HG02852 (cell line): ENCODE measurements around the gene GAS2.

Experiments used
- ATAC-seq: cut with Tn5 transposase; IDR thresholded peaks from one replicate; pipeline ENCODE4 v1.9.1; 2021; ENCODE audit warnings: mild to moderate bottlenecking, moderate library complexity; ENCODE audit not compliant: unreplicated experiment

The GAS2 gene

DNA sequence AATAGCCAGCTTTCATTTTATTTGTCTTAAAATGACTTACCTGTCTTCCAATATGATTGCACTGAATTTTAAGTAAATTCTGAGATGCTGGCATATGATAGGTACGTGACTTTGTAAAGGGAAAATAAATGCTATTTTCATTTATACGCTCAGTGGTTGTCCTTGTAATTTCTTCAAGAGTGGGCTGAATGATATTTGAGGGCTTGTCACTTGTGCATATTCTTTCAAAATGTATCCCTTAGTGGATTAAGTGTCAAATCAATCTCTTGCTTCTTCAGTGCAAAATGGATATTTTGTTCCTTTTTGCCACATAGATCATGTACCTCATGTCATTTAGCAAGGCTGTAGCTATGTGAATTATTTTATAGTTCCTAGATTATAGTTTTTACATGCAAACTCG lies 56.9 kb downstream of the GAS2 start:
- ATAC-seq: no peak

DNA sequence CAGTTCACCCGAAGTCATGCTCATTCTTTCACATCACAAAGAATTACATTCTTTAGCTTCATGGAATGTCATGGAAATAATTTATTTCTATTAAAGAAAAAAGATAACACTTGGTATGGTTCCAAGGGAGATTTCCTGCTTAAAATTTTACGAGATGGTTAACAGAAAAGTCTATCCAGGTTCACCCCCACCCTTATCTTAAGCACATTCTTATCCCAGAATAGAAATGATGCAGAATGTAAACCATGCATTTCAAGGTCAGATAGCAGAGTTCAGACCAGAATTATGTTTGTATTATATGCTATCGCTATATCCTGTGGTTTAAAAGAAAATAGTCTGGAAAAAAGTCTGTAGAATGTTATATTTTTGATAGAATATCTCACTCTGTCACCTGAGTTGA lies 58.7 kb downstream of the GAS2 start:
- no peak for ATAC-seq

DNA sequence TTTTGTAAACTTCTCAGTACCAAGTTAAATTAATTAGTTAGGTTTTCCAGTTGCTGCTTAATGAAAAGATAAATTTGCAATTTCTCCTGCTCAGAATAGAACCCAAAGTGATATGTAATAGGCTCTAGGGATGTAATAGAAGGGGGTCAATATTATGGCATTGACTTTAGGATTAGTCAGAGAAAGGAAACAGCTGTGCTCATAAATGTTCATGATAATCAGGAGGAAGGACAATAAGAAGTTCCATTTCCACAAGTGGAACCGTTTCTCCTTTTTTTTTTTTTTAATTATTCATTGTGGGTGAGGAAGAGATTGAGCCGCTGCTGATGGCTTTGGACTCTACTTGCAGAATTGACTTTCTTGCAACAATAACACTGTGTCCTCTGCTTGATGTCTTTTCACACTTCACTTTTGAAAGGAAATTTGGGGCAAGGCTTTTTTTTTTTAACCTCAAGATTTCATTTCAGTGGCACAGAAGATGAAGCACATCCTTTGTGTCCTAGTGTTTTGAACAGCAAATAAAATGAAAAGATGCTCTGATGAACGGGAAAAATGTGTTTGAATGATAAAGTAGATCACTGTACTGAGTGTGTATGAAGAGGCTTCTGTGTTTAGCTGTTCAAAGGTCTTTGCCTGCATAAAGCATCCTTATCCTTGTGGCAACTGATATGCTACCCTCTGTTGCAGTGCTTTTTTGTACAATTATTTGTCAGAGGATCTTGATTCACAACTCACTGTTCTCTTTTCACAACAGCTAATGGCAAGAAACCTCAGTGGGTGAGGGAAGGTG lies 62.4 kb downstream of the GAS2 start:
- no peak for ATAC-seq

DNA sequence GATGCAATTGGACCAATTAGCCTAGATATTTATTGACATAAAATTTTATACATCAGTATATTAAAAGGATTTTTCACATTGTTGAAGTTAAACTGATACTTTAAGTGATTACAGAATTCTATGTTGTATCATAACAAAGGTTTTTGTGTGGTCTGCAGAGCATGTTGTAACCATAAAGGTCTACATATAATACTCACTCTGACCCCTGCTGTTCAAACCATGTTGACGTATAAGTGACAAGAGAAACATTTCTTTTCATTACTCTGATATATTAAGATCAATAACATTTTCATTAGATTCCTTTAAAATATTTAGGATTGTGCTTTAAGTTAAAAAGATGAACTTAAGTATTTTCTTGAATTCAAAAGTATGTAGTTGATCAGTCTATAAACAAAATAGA lies 63.9 kb downstream of the GAS2 start:
- peak; percentile 61 for ATAC-seq

DNA sequence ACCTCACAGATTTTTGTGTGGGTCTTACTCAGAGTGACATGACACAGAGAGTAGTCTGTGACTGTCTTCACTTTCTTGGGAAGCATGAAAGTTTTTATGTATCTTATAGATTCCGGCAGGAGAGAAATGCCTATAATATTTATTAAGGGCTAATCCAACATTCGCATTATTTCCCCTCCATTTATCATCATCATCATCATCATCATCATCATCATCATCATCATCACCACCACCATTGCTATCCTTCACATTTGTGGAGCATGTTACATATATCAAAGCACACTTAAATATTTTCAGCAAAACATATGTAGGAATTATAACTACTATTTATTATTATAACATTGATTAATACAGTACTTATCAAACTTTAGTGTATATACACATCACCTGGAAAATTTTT lies 66.2 kb downstream of the GAS2 start:
- no peak for ATAC-seq

DNA sequence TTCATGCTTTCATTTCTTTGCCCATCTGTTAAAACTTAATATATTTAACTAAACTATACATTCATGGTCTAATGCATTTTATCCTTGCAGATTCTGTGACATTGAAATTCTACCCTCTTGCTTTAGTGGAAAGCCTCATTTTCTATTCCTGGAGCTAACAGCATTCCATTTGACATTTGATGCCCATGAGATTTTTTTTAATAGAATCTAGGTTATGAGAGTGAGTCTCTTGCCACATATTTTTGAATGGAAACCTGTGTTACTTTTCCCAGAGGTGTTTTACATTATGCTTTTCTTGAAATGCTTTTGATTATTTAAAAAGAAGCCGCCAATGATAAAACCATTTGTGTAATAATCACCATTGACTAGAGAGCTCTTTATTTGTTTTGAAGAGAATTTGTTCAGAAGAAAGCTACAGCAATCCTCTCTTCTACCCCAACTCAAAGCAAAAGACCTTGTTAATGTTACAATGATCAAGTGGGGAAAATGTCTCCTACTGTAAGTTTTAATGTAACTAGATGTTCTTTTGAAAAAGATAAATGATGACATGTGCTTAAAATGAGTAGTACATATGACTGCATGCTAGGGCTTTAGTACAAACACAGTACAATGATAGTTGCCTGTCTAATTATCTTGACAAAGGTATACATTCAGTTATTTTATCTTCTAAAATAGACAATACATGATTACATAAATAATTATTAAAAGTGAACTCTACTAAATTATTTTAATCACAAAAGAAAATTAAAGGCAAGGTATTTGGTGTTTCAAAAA lies 67.3 kb downstream of the GAS2 start:
- ATAC-seq: no peak

DNA sequence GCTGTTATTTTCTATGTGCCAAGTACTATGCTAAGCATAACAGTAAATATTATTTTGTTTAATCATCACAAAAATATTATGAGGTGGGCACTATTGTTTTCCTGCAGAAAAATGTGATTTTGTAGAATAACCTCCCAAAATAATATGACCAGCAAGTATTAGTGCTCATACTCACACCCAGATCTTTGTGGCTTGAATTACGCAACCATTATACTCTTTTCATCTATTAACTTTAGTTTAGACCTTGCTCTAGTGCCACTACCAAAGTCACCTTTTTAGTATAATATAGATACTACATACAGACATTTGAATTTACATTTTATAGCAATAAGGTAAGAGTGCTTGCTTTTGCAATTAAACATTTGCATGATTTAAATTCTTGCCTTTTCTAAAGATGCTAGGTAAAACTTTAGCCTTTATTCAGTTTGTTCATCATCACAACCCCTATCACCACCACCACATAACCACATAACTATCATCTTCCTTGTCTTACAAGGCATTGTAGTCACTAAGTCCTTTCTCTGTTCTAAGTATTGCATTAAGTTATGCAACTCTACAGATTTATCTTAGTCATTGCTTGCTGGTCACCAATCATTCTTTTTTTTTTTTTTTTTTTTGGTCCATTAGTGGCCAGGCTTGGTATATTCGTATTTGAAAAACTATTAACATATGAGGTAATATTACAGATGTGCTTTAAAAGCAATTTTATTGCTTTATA lies 68.4 kb downstream of the GAS2 start:
- ATAC-seq: no peak

DNA sequence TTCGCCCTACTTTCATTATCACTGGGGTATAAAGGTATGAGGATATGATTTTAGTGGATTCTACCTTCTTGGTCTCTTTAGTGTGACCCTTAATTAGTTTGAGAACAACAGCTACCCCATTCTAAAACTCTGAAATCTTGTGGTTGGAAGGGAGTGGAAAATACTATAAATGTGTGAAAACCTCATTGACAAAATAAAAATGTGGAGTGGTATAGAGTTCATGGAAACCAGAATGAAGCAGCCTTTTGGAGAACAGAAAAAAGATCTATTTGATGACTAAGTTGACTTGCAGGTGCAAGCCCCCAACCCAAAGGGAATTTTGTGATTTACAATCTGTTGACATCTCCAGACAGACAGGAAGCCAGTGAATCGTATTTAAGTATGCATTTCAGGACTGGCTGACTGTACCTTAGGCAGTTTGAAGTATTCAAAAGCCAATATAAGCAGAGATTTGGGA lies 75.8 kb downstream of the GAS2 start:
- no peak for ATAC-seq

DNA sequence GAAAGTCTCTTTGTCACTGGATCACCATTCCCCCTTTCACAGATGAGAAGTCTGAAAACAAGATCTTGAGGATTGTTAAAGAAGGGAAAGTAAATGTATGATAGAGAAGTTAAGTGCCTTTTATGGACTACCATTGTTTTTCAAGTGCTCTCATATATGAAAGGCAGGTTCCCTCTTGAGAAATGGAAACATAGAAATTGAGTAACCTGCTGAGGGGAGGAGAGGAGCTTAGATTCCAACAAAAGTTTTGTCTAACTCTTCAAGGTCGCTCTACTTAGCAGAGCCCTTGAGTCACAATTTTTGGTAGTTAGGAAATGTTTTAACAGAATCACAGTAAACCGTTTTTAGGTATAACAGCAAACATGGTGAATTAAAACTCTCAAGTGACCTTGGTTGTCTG lies 83.1 kb downstream of the GAS2 start:
- ATAC-seq: no peak

DNA sequence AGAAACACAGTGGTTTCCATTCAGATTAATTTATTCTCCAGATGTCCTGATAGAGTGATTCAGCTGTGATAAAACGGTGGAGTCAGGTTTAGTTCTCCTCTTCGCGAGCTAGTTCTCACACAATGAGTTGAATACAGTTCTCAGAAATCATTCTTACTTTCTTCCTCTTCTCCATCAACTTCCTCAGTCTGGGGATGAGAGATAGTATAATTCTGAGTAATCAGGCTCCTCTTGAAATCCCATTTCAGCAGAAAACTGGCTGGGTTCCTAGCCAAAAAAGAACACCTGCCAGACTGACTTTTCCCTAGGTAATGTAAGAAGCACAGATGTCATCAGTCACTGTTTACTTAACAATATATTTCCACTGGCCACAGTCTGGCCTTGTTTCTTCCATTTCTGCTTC lies 86.5 kb downstream of the GAS2 start:
- ATAC-seq: peak; percentile 68

DNA sequence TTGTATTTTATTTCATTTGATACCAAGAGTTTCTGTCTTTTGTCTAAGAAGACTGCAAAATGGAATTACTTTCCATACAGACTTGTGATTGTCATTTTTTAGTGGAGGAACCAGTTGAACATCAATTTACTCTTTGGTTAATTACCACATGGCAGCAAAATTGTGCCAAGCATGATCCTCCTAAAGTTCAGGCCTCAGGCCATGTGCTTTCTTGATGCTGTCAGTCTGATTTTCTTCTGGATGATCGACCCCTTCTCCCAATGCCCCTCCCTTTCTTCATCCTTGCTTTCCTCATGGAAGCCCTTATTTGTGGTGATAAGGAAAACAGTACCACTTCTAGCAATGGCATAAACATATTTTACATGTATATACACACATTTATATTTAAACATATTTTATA lies 87.0 kb downstream of the GAS2 start:
- no peak for ATAC-seq

DNA sequence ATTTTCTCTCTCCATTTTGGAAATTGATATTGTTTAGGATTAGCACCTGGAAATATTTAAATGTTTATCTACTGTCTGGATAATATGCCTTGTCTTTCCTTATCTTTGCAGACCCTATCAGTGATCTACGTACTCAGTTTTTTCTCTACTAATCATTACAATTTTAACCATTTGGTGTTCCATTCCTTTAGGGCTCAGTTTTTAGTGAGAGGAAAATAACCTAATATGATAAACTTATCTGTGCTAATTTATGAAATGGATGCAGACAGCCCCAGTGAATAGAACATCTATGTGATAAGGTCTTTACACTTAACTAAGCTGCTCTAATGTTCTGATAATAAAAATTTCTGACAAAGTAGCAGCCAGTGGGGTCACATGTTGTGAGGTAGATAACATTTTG lies 94.7 kb downstream of the GAS2 start:
- ATAC-seq: no peak

DNA sequence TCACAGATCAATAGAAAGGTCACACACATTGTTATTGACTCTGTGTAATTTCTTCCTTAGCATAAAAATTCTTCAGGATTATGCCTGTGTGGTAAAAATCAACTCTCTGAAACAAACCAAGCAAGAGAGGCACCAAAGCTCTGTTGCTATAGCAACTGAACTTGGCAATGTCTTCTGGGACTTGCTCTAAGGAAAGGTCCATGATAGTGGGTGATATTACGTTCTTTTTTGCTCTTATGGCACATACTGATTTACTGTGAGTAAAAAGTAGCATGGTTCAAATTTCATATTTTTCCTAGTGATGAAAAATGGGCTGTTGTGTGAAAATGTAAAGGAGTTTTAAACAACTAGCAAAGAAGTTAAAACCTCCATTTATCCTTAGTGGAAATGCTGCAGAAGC lies 96.8 kb downstream of the GAS2 start:
- ATAC-seq: no peak

DNA sequence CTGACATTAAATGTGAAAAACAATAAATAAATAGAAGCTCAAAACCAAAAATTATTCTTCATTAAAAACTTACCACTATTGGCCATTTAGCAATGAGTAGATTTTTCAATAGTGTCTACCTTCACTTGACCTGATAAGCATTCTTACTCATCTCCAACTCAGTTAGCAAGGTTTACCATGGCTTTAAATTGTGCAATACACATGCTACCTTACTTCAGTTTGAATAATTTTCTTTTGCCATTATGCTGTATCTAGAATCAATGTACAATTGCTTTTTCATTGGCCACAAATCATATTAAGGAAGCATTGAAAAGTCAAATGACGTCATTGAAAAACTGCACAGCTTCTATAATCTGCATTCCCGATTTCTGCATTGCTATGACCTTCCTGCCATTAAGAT lies 98.3 kb downstream of the GAS2 start:
- no peak for ATAC-seq

DNA sequence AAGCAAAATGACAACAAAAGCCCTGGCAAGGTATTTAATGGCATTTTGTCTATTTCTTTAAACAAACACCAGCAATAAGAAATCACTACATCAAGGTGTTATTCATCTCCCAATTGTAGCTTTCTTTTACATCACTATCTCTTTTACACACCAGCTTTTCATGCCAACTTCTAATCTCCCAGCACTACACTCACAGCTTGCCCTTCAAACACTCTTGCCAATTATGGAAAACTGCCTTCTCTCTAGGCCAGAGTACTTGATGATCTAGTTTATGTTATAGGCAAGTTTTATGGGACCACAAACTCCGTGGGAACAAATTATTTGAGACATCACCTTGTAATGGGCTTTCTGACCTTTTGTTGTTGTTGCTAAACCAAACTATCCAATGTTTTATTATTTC lies 101.9 kb downstream of the GAS2 start:
- ATAC-seq: no peak

DNA sequence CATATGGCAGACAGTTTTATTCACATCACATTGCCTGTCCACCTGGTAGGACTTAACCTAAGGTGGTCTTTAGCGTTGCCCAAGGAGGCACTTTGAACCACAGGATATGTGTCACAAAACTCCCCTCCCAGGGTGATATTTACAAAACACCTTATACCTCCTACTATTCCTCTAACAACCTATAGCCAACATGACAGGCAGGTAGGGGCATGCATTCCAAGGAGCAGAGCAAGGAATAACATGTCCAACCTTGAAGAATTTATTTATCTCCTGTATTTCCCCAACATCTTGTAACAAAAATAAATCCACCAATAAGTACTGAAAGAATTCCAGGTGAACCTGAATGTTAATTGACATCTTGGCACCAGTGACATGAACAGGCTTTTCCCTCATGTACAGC lies 102.7 kb downstream of the GAS2 start:
- no peak for ATAC-seq

DNA sequence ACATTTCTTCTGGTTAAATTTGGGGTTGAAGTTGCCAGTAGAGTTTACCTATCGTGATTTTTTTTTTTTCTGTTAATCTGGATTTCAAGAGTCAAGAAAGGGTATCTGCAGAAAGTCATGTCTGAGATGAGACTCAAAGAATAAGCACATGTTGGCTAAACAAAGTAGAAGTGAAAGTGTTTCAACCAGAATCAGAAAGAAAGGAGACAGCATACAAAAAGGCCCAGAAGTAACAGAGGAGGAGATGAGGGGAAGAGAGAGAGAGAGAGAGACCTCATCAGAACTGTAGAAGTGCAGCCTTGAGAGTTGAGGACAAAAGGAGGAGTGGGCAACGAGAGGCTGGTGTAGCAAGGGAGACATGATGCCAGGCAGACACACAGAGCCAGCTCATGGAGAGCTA lies 108.3 kb downstream of the GAS2 start:
- peak; percentile 82 for ATAC-seq

DNA sequence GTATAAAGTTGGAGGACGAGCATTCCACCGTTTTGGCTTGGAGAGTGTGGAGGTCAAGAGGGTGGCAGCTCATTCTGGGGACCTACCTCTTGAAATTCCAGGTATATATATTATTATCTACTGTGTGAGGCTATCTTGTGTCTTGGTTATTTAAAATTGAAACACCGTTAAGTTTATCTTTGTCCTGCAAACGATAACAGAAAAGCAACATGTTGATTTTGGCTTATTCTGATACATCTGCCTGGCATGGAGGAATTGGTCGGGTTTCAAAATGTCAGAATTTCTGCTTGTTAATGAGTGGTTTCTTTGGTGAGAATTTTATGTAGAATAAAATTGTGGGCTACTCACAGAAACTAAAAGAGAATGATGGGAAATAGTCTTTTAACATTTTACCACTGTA lies 108.8 kb downstream of the GAS2 start:
- ATAC-seq: peak; percentile 4

DNA sequence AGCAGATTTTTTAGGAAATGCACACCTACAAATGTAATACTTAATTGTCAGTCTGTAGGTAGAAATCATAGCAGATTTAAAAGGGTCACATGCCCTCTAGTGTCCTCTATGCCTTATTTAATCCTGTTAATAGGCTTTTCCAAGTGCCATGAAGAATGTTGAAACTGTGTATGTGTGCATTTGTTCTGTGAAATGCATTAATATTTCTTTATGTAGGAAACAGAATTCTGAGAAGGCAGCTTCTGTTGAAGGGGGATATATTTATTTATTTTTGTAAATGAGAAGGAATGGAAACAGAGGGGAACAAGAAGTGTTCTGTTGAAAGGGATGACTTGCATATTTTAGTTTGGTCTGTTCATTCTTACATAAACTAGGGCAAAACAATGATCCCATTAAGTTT lies 112.2 kb downstream of the GAS2 start:
- ATAC-seq: no peak

DNA sequence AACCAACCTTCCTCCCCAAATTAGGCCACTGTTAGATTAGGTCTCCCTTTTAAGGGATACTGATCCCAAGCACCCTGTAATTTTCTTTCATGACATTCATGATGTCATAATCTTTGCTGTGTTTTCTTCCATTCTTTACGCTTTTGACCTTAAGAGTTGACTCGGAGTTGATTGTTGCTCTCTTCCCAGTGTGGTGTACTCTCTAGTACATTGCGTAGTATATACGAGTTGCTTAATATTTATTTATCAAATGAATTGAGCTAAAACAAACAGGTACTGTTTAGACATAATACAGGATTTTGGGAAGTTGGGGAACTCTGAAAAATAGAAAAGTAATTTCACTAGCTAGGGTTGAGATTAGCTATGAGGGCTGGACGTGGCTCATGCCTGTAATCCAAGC lies 113.4 kb downstream of the GAS2 start:
- ATAC-seq: no peak

DNA sequence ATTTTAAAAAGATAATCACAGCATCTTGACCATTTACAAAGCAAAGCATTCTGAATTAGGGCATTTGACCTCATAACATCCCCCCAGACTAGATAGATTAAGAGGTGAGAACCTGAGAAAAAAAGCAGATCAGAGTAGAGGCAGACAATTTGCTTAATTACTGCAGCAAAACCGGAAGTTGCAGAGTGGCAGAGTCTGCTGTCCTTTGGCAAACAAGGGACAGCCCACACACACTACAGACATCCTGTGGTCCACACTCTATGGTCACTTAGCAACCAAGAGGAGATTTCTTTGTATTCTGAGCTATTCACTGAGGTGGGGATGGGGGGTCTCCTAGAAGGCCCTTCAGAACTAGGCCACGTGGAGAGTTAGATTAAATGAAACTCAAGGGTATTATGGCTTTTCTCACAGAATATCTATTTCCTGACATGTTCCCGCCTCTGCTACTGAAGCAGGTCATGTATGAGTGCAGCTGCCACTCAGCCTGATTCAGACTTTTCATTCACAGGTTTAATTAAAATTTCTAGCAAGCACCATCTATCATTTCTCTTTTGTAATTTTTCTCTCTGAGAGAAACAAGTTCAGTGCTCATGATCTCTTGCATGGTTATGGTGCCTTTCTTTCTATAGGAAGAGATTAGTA lies 114.7 kb downstream of the GAS2 start:
- peak; percentile 77 for ATAC-seq
